Coronary artery (tissue), 2 donors: ENCODE measurements around the gene MAPKAP1.
A peak's percentile ranks its signal among the peaks of the same experiment; 100 is the strongest.

Source experiments
- DNase-seq: peaks from one replicate; pipeline ENCODE4 v3.0.0-alpha.2; 2017; ENCODE audit warnings: low spot score
- H3K27ac ChIP-seq, 2 donors: fragments of 200-600 bp; sonication (generic); one replicate each; pipeline ENCODE4 v1.5.1; 2016 to 2019
- H3K4me3 ChIP-seq: fragments of 200-600 bp; sonication (generic); 2 replicates; pipeline ENCODE4 v1.5.1; 2016; ENCODE audit warnings: mild to moderate bottlenecking, moderate library complexity
- TF ChIP-seq, protein P1 (sequence below): fragments of 200-600 bp; sonication (generic); IDR thresholded peaks from one replicate; pipeline ENCODE4 v1.5.1; 2019; ENCODE audit warnings: antibody characterized with exemption

Gene MAPKAP1

GRCh38 chr9:125409217-125409636 is 297.8 kb downstream of the MAPKAP1 start:
- TF ChIP-seq, protein P1, sequence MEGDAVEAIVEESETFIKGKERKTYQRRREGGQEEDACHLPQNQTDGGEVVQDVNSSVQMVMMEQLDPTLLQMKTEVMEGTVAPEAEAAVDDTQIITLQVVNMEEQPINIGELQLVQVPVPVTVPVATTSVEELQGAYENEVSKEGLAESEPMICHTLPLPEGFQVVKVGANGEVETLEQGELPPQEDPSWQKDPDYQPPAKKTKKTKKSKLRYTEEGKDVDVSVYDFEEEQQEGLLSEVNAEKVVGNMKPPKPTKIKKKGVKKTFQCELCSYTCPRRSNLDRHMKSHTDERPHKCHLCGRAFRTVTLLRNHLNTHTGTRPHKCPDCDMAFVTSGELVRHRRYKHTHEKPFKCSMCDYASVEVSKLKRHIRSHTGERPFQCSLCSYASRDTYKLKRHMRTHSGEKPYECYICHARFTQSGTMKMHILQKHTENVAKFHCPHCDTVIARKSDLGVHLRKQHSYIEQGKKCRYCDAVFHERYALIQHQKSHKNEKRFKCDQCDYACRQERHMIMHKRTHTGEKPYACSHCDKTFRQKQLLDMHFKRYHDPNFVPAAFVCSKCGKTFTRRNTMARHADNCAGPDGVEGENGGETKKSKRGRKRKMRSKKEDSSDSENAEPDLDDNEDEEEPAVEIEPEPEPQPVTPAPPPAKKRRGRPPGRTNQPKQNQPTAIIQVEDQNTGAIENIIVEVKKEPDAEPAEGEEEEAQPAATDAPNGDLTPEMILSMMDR, result no peak
- DNase-seq, result no peak
- no peak overlapping the region for H3K4me3 ChIP-seq
- no peak overlapping the region for H3K27ac ChIP-seq

- H3K4me3 ChIP-seq, result peak overlapping the region; percentile 88
- TF ChIP-seq, protein P1, result peak; percentile 69
- no peak overlapping the region for H3K27ac ChIP-seq
- DNase-seq, result no peak
Observed at GRCh38 chr9:125407974-125408900, 298.8 kb downstream of the MAPKAP1 start.

GRCh38 chr9:125407432-125407973 is 299.5 kb downstream of the MAPKAP1 start:
- H3K27ac ChIP-seq, result no peak overlapping the region
- DNase-seq, result no peak
- H3K4me3 ChIP-seq, result peak overlapping the region; percentile 88
- TF ChIP-seq, protein P1, result no peak

GRCh38 chr9:125406810-125407087 is 300.3 kb downstream of the MAPKAP1 start:
- H3K27ac ChIP-seq, result no peak overlapping the region
- DNase-seq, result no peak
- H3K4me3 ChIP-seq, result no peak overlapping the region
- TF ChIP-seq, protein P1, result no peak

DNA sequence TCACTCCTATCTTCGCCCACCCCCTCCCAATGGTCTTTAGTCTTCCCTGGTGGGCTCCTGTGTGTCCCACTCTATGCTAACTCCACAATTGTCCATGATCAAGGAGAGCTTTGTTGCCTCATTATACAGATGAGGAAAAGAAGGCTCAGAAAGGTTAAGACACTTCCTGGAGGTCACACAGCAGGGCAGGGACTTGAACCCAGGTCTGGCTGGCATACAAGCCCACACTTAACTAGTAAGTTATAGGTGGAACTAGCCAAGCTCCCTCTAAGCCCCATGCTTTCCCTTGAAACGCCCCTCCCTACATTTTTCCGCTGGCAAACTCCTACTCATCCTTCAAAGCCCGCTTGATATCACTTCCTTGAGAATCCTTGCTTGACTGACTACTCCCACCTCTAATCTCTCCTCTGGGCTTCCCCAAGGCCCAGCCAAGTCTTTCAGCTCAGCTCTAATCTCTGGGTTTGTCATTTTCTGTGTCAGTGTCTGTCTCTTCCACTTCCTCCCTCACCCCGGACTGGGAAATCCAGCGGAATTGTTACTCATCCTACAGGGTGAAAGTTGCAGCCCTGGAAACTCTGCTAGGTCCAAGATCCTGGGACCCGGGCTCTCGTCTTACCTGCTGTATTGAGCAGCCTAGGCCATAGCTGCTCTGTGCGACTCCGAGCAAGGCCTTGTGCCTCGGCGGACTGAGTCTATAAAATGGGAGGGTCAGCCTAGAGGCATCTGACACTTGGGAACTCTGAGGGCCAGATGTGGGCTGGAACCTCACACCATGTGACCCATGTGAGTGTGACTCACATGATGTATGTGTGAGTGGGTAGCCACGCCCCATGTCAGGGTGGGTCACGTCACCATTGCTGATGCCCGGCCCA is 300.8 kb downstream of the MAPKAP1 start:
- no peak overlapping the region for H3K4me3 ChIP-seq
- TF ChIP-seq, protein P1, result no peak
- no peak for DNase-seq

GRCh38 chr9:125404733-125405132 is 302.3 kb downstream of the MAPKAP1 start:
- H3K27ac ChIP-seq, result no peak overlapping the region
- TF ChIP-seq, protein P1, result no peak
- no peak for DNase-seq
- H3K4me3 ChIP-seq, result no peak overlapping the region

More for the DNA sequence above, 300.8 kb downstream of the MAPKAP1 start:
- H3K27ac ChIP-seq, result no peak overlapping the region
